SK-N-SH treated with all-trans-retinoic acid at 6 μM for 48 hours (cell line): ENCODE results near the gene OLAH.

Experiments
- GLIS3 ChIP-seq: fragments of 250-450 bp; sonication (Bioruptor Pico); IDR thresholded peaks from 2 replicates; pipeline ENCODE4 v1.5.0; 2020; ENCODE audit warnings: mild to moderate bottlenecking, moderate library complexity
- ZFP3 ChIP-seq: fragments of 250-450 bp; sonication (Bioruptor Pico); IDR thresholded peaks from 2 replicates; pipeline ENCODE4 v1.5.0; 2020; ENCODE audit warnings: mild to moderate bottlenecking, moderate library complexity
- ZFP30 ChIP-seq: fragments of 450-650 bp; formaldehyde crosslinking; IDR thresholded peaks from 2 replicates; pipeline ENCODE4 v1.5.0; 2022; ENCODE audit warnings: mild to moderate bottlenecking, moderate library complexity
- ZNF565 ChIP-seq: fragments of 450-650 bp; formaldehyde crosslinking; conservative IDR thresholded peaks from 2 replicates; pipeline ENCODE4 v1.5.0; 2020; ENCODE audit warnings: low read depth, mild to moderate bottlenecking, moderate library complexity
- TF ChIP-seq, protein P1 (sequence below): fragments of 250-450 bp; sonication (Bioruptor Pico); IDR thresholded peaks from 2 replicates; pipeline ENCODE4 v1.5.1; 2021; ENCODE audit warnings: mild to moderate bottlenecking, moderate library complexity

DNA sequence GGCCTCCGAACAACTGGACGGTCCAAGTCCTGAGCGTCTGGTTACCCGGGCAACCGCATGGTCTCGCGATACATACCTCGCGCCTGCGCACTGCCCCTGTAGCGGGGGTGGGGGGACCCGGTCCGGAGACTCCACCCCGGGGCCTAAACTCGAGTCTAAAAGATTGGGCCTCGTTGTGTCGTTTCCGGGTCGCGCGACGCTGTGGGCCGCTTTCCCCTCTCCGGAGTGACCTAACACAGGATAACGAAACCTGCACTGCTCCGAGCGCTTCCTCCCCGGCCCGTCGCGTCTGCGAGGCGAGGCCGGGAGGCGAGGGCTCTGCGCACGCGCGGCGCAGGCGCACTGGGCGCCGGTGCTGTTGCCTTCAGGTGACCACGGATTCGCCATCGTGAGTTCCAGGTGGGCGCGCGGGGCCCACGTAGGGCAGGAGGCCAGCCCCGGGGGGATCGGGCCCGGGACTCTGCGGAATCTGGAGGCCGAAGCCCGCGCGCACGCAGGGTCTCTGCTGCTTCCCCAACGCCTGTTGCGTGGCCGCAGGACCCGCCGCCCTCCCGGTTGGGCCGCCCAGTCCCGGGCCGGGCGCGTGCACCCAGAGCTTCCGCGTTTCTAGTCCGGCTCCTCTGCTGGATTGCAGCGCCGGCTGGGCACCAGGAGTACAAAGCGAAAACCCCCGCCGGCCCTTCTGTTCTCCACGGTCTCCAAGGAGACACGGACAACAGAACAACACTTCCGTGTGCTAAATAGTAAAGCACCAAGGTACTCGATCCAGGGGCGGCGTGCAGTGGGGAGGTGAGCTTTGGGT, 53.5 kb downstream of the OLAH start, which contains the start of gene RPP38:
- TF ChIP-seq, protein P1, sequence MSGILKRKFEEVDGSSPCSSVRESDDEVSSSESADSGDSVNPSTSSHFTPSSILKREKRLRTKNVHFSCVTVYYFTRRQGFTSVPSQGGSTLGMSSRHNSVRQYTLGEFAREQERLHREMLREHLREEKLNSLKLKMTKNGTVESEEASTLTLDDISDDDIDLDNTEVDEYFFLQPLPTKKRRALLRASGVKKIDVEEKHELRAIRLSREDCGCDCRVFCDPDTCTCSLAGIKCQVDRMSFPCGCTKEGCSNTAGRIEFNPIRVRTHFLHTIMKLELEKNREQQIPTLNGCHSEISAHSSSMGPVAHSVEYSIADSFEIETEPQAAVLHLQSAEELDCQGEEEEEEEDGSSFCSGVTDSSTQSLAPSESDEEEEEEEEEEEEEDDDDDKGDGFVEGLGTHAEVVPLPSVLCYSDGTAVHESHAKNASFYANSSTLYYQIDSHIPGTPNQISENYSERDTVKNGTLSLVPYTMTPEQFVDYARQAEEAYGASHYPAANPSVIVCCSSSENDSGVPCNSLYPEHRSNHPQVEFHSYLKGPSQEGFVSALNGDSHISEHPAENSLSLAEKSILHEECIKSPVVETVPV, result 0 out of 2 replicates have a peak, but pooled peaks have one; percentile 39
- TF ChIP-seq ZFP3 (CRISPR knock-in tag) (no peak), ZFP30 (no peak), ZNF565 (CRISPR knock-in tag) (no peak), GLIS3 (CRISPR knock-in tag) (peak; percentile 88)
